ENCODE results near the gene NEDD8. TPM values are rescaled to one million over a fixed set of nuclear protein-coding genes. Genes with fewer than 3 reads are reported as not detected.
"Not testable (repeated sequence)": the region's sequence is repeated elsewhere in the genome, so short reads cannot be mapped to it uniquely, and the experiment has no call there.

Gene NEDD8
- total RNA-seq, 2 experiments from 2014 or later: 42.0 to 43.5 TPM

GRCh38 chr14:24228902-24229301 is 3.3 kb downstream of the NEDD8 start:
- intact Hi-C loops (cut with DNase I, micrococcal nuclease): no loop called here
- peaks cover 27% of the 10 kb centered on the region for H3K4me1 ChIP-seq (ENCODE audit: insufficient read depth, low read length)
- ChIA-PET POLR2A (interaction anchor here (0.8 kb wide), 1 partner anchor 13 kb away, joined by 4 read pairs; the partner anchor contains the start of gene TINF2), CTCF (interaction anchor here (0.7 to 1.4 kb wide), 3 partner anchors 13 to 79 kb away, joined by 3 to 7 read pairs (median 3); partner anchors contain the start of genes CIDEB and MDP1)
- H3K36me3 Mint-ChIP-seq (ENCODE audit: low read depth): peaks cover 55% of the 10 kb centered on the region
- H3K4me3 ChIP-seq (ENCODE audit: low read length): no peak overlapping the region
- H3K27me3 Mint-ChIP-seq: no peaks in the 10 kb centered on the region
- peaks cover 18% of the 10 kb centered on the region for H3K36me3 ChIP-seq (ENCODE audit: insufficient read depth, low read length)
- DNase-seq (no peak), ATAC-seq (ENCODE audit: poor library complexity) (no peak)
- no peaks in the 10 kb centered on the region for H3K9me3 ChIP-seq (ENCODE audit: control insufficient read depth in 1 of 2, insufficient read depth in 1 of 2, low read length in 2 of 2)
- no peaks in the 10 kb centered on the region for H3K27me3 ChIP-seq (ENCODE audit: control insufficient read depth in 1 of 2, insufficient read depth in 2 of 2, low read length in 2 of 2)
- H3K27ac Mint-ChIP-seq: peak overlapping the region; percentile 64
- no peak overlapping the region for H3K27ac ChIP-seq (ENCODE audit: low read depth in 1 of 2, low read length in 2 of 2)
- peaks cover 50% of the 10 kb centered on the region for H3K4me1 Mint-ChIP-seq (ENCODE audit: low read depth)
- H3K4me3 Mint-ChIP-seq: no peak overlapping the region
- H3K9me3 Mint-ChIP-seq: no peaks in the 10 kb centered on the region
- TF ChIP-seq, protein P1, sequence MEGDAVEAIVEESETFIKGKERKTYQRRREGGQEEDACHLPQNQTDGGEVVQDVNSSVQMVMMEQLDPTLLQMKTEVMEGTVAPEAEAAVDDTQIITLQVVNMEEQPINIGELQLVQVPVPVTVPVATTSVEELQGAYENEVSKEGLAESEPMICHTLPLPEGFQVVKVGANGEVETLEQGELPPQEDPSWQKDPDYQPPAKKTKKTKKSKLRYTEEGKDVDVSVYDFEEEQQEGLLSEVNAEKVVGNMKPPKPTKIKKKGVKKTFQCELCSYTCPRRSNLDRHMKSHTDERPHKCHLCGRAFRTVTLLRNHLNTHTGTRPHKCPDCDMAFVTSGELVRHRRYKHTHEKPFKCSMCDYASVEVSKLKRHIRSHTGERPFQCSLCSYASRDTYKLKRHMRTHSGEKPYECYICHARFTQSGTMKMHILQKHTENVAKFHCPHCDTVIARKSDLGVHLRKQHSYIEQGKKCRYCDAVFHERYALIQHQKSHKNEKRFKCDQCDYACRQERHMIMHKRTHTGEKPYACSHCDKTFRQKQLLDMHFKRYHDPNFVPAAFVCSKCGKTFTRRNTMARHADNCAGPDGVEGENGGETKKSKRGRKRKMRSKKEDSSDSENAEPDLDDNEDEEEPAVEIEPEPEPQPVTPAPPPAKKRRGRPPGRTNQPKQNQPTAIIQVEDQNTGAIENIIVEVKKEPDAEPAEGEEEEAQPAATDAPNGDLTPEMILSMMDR (IDR thresholded peaks at IDR 0.05): no peak

DNA sequence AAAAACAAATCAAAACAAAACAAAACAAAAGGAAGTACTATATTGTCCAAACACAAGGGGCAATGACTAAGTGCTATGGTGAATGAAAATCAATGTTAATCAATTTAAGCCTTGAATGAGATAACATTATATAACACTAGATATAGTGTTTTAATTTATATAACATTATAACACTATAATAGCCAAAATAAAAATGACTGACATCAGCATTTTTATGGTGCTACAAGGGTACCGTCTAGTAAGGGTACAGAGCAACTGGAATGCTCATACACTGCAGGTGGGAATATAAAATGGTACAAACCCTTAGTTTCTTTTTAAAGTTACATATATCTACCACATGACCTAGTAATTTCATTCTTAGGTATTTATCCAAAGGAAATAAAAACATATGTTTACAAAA is 5.7 kb downstream of the NEDD8 start:
- TF ChIP-seq, protein P1 (IDR thresholded peaks at IDR 0.05): no peak
- ChIA-PET POLR2A (no interaction called here), CTCF (interaction anchor here (1.2 kb wide), 1 partner anchor 10 kb away, joined by 3 read pairs; the partner anchor contains the start of gene MDP1)

GRCh38 chr14:24224618-24225071 is 7.5 kb downstream of the NEDD8 start:
- Histone ChIP-seq H3K9me3 (ENCODE audit: control insufficient read depth in 1 of 2, insufficient read depth in 1 of 2, low read length in 2 of 2) (no peaks in the 10 kb centered on the region), H3K27ac (ENCODE audit: low read depth in 1 of 2, low read length in 2 of 2) (no peak overlapping the region), H3K4me1 (ENCODE audit: insufficient read depth, low read length) (no peaks in the 10 kb centered on the region), H3K27me3 (ENCODE audit: control insufficient read depth in 1 of 2, insufficient read depth in 2 of 2, low read length in 2 of 2) (no peaks in the 10 kb centered on the region), H3K4me3 (ENCODE audit: low read length) (no peak overlapping the region), H3K36me3 (ENCODE audit: insufficient read depth, low read length) (peaks cover 17% of the 10 kb centered on the region)
- no peaks in the 10 kb centered on the region for H3K27me3 Mint-ChIP-seq
- POLR2A ChIA-PET: interaction anchor here (1.1 to 2.0 kb wide), 3 partner anchors 11 to 29 kb away, joined by 4 to 8 read pairs (median 5); partner anchors contain the start of genes CHMP4A, TINF2 and TM9SF1
- H3K27ac Mint-ChIP-seq: peak overlapping the region; percentile 5
- peaks cover 19% of the 10 kb centered on the region for H3K4me1 Mint-ChIP-seq (ENCODE audit: low read depth)
- TF ChIP-seq, protein P1 (IDR thresholded peaks at IDR 0.05): no peak
- DNase-seq: peak in 1 of 14 experiments; percentile 7
- H3K4me3 Mint-ChIP-seq: no peak overlapping the region
- H3K9me3 Mint-ChIP-seq: no peaks in the 10 kb centered on the region
- peaks cover 28% of the 10 kb centered on the region for H3K36me3 Mint-ChIP-seq (ENCODE audit: low read depth)
- CTCF ChIA-PET: no interaction called here
- no peak for ATAC-seq (ENCODE audit: poor library complexity)
- intact Hi-C loops (cut with DNase I, micrococcal nuclease): no loop called here

More for the DNA sequence above, 5.7 kb downstream of the NEDD8 start:
- Mint-ChIP-seq H3K4me3 (no peak overlapping the region), H3K27me3 (no peaks in the 10 kb centered on the region), H3K27ac (no peak overlapping the region), H3K36me3 (ENCODE audit: low read depth) (peaks cover 35% of the 10 kb centered on the region), H3K4me1 (ENCODE audit: low read depth) (peaks cover 27% of the 10 kb centered on the region), H3K9me3 (no peaks in the 10 kb centered on the region)
- Histone ChIP-seq H3K36me3 (ENCODE audit: insufficient read depth, low read length) (peaks cover 17% of the 10 kb centered on the region), H3K27ac (ENCODE audit: low read depth in 1 of 2, low read length in 2 of 2) (no peak overlapping the region), H3K9me3 (ENCODE audit: control insufficient read depth in 1 of 2, insufficient read depth in 1 of 2, low read length in 2 of 2) (no peaks in the 10 kb centered on the region), H3K4me3 (ENCODE audit: low read length) (no peak overlapping the region), H3K4me1 (ENCODE audit: insufficient read depth, low read length) (peaks cover 9% of the 10 kb centered on the region), H3K27me3 (ENCODE audit: control insufficient read depth in 1 of 2, insufficient read depth in 2 of 2, low read length in 2 of 2) (no peaks in the 10 kb centered on the region)
- DNase-seq (no peak), ATAC-seq (ENCODE audit: poor library complexity) (no peak)
- intact Hi-C loops (cut with DNase I, micrococcal nuclease): no loop called here

GRCh38 chr14:24222987-24223386 is 9.2 kb downstream of the NEDD8 start:
- H3K4me1 ChIP-seq (ENCODE audit: insufficient read depth, low read length); H3K4me3 Mint-ChIP-seq; ATAC-seq (ENCODE audit: poor library complexity); H3K27ac Mint-ChIP-seq; H3K27ac ChIP-seq (ENCODE audit: low read depth in 1 of 2, low read length in 2 of 2); H3K27me3 ChIP-seq (ENCODE audit: control insufficient read depth in 1 of 2, insufficient read depth in 2 of 2, low read length in 2 of 2); H3K9me3 Mint-ChIP-seq; intact Hi-C loops (cut with DNase I, micrococcal nuclease); H3K4me3 ChIP-seq (ENCODE audit: low read length); H3K9me3 ChIP-seq (ENCODE audit: control insufficient read depth in 1 of 2, insufficient read depth in 1 of 2, low read length in 2 of 2); H3K27me3 Mint-ChIP-seq: not testable (repeated sequence)
- CTCF ChIA-PET: interaction anchor here (1.2 kb wide), 1 partner anchor 74 kb away, joined by 3 read pairs; no protein-coding TSS in a partner anchor
- Mint-ChIP-seq H3K36me3 (ENCODE audit: low read depth) (peaks cover 24% of the 10 kb centered on the region), H3K4me1 (ENCODE audit: low read depth) (peaks cover 14% of the 10 kb centered on the region)
- POLR2A ChIA-PET: interaction anchor here (1.0 to 2.0 kb wide), 2 partner anchors 10 to 19 kb away, joined by 3 to 5 read pairs; partner anchors contain the start of genes CHMP4A and TINF2
- DNase-seq: peak in 1 of 14 experiments; percentile 2
- H3K36me3 ChIP-seq (ENCODE audit: insufficient read depth, low read length): peaks cover 10% of the 10 kb centered on the region

Measured in CD4-positive, alpha-beta T cell (primary cell).